Nucleus accumbens (tissue), 56 donors: ENCODE data around the gene FIGNL2.
"Not testable (repeated sequence)": the region's sequence is repeated elsewhere in the genome, so short reads cannot be mapped to it uniquely, and the experiment has no call there.

Source experiments
- DNase-seq, 56 donors: peaks; one replicate each; lab custom pipeline; 2025; lab: John Stamatoyannopoulos, UW

The FIGNL2 gene

GRCh38 chr12:51820526-51821439 lies 27.7 kb downstream of the FIGNL2 start:
- peak in 51 of 56 donors; percentile 18 to 83 (median 57) for DNase-seq

- peak in 20 of 56 donors; percentile 14 to 69 (median 44) for DNase-seq
These were observed 28.6 kb downstream of the FIGNL2 start for GRCh38 chr12:51819736-51820525.

DNA sequence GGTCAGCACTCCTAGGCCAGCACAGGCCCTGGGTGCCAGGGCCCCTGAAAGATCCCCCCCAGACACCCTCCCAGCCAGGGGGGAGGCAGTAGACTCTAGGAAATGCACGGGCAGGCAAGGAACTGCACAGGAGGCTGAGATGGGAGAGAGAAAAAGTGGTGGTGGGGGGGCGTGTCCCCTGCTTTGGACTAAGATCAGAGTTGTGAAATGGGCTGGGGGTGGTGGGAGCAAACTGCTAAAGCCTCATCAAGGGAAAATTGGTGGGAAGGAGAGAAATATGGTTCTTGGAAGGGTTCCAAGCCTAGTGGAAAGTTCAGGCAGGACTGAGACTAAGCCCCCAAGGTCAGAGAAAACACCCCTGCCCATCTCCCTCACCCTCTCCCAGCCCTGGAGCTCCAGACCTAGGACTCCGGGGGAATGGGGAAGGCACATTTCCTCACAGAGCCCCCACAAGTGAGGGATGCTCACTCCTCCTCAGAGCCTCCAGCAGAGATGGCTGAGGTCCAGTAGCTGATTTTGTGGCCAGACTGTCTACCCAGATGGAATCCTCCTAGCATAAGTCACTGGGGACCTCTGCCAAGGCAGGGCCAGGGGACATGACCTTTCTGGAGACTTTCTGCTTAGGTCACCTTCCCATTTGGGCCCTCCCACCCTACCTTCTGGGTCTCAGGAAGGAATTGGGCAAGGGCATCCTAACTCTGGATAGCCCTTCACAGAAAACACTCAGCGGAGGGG lies 29.8 kb downstream of the FIGNL2 start:
- DNase-seq, result no peak

DNA sequence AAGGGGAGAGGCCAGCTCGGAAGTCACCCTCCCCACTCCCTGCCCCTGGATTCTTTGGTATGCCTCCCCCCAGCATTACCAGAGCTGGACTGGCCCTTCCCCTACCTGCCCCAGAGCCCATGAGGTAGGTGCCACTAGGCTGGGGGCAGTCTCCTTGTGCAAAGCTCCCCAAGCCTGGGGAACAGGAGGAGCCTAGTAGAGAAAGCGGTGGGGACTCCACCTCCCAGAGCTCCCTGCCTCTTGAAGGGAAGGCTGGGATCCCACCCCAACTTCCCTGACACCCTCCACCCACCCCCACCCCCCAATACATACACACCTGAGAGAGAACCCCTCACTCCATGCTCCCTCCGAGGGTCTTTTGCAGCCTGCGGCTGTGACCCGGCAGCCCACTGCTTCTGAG lies 30.4 kb downstream of the FIGNL2 start:
- DNase-seq, result no peak

- DNase-seq, result peak in 1 of 56 donors; percentile 14
These were observed 31.2 kb downstream of the FIGNL2 start for GRCh38 chr12:51817027-51817953.

DNA sequence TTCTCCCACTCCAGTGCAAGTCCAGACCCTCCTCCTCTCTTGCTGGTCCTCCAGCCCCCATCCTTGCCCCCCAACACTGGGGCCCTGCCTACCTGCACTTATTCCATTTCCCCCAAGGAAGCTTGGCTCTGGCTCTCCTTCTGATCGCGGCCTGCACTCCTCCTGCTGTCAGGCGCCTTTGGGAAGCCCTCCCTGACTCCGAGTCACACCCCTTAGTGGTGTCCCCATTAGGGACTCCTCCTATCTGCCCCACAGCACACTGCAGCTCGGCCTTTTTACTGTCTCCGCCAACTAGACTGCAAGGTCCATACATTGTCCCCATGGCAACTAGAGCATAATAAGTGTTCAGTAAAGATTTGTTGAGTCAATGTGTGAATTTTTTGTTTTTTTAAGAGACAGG lies 32.9 kb downstream of the FIGNL2 start:
- no peak for DNase-seq

DNA sequence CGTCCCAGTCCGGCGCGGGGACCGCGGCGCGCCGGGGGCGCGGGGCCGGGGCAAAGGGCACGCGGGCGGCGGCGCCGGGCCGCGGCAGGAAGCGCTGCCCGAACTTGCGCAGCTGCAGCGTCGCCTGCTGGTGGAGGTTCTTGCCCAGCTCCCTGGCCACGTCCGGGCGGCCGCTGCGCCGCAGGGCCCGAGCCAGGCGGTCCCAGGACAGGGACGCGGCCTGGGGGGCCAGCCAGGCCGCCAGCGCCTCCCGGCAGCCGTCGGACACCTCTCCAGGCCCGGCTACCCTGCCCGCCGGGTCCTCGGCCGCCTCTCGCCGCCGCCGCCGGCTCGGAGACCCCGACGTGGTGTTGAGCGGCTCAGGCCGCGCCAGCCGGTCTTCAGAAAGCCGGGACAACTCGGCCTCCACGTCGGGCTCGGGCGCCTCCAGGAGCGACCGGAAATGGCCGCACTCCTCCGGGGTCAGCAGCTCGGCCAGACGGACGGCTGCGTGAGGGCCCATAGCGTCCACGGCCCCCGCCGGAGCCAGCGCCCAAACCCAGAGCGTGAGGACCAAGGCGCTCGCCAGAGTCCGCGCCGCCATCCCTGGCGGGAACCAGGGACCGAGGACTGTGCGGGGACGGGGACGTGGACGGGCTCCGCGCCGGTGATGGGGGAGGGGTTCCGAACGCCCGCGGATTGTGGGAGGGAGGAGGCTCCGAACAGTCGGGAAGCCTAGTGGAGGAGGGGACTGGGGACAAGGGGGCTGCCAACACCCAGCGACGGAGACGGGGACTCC lies 34.0 kb downstream of the FIGNL2 start:
- DNase-seq, result peak in 45 of 56 donors; percentile 12 to 80 (median 46)

DNA sequence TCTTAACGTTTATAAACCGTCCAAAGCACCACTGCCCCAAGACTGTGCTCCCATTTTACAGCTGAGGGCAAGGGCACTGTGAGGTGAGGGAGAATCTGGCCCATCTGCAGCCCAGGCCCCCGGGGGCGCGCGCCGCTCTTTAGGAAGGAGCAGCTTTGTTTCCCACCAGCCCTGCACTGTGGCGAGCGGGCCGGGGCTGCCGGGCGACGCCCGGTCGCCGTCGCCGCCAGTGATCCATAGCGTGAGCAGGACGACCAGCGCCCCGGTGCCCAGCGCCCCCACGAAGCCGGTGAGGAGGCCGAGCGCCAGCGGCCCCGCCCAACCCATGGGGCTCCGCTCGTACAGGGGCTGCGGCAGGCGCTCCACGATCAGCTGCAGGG lies 34.6 kb downstream of the FIGNL2 start:
- no peak for DNase-seq

DNA sequence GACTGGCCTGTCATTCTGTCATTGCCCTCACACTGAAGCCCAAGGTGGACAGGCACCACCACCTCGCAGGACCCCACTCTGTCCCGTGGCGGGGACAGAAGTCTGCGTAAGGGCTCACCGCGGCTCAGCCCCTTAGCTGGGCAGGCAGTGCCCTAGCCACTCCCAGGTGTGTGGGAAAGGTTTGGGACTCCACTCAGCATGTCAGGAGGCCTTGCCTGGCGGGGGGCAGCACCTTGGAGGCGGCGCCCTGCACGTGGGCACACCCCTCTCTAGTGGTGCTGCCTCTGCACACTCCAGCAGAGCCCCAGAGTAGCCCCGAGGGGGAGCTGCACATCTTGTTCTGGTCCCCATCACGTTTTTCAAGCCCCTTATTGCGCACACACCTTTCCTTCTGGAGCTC lies 35.6 kb downstream of the FIGNL2 start:
- DNase-seq, result no peak

DNA sequence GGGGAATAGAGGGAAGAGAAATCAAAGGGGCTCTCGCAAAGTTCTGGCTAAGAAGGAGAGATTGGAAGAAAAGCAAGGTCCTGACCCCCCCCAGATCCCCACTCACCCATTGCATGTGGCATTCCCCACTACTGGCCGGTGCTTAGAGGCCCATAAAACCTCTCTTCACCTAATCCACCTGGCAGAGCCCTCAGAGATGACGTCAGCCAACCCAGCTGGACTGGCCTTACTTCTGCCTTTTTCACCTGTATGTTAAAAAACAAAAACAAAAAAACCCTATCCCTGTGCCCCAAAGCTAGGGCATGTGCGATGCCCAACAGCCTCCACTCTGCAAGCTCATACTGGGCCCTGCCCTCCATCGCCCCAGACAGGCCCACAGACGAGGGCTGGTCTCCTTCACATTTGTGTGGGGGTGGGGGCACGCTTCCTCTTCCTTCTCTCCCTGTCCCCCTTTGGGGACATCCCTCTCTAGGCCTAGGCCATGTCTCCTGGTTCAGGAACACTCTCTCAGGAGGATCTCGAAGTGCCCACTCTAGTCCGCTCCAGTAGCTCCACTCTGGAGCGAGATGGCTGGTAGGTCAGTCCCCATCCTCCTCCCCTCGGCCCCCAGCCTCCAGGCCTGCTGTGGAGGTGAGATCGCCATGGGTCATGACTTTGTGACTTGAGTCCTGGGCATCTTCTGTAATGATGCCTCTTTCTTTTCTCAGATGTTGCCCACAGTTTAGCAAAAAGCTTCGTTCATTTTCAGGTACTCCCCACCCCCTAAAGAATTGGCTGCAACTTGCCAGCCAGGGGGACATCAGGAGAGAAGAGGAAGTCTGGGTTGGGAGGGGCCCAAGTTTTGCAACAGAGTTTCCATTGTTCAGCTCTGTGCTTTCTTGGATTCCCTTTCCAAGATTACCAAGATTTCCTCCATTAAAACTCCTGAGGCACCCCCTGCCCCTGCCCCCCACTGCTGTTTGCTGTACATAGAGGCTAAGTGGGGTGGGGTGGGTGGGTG lies 37.0 kb downstream of the FIGNL2 start:
- DNase-seq, result no peak

DNA sequence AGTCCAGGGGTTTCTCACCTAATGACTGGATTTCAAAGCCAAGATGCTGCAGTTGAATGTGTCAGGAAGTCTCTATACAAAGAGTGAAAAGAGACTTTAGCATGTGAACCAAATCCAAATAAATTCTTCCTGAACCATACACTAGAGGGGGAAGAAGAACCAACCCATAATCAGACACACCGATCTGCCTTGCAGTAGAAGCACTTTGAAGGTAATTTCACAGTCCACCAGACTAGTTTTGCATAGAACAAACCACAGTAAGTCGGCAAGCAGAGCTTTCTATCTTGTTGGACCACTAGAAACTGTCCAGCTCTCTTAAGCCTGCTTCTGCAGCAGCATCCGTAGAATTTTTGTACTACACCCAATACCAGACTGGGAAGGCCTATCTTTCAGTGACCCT lies 39.3 kb downstream of the FIGNL2 start:
- no peak for DNase-seq

GRCh38 chr12:51806896-51807295 lies 41.6 kb downstream of the FIGNL2 start:
- DNase-seq, result no peak

DNA sequence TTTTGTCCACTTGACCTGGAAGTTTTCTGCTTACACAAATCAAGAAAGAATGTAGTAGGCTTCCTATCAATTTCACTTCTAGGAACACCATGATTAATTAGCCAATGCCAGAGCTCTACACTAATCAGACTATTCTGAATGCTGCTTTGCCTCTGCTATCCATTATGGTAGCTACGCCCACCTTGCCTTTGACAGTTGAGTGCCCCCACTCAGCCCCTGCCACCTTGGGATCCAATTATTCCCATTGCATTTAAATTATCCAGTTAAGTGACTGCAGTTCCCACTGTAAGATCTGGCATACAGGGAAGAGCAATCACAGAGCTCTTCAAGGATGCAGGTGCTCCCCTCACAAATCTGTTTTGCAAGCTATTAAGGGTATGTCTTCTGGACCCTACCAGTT lies 47.5 kb downstream of the FIGNL2 start:
- peak in 1 of 56 donors; percentile 27 for DNase-seq

- no peak for DNase-seq
These were observed 50.0 kb downstream of the FIGNL2 start for GRCh38 chr12:51798501-51798900.

- DNase-seq, result not testable (repeated sequence)
These were observed 50.5 kb downstream of the FIGNL2 start for GRCh38 chr12:51798051-51798450.

- no peak for DNase-seq
These were observed 51.2 kb downstream of the FIGNL2 start for GRCh38 chr12:51797301-51797700.

- no peak for DNase-seq
These were observed 55.3 kb downstream of the FIGNL2 start for GRCh38 chr12:51793201-51793600.

DNA sequence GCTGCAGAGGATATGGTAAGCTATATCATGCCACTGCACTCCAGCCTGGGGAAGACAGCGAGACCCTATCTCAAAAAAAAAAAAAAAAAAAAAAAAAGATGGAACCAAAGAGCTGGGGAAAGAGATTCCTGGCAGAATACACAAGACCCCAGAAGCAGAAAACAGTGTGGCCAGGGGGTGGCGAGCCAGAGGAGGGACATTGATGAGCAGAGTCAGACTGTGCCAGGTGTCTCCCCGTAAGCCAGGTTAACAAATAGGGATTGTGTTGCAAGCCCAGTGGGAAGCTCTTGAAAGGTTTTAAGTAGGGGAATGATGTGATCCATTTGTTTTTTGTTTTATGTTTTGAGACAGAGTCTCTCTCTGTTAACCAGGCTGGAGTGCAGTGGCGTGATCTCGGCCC lies 56.1 kb downstream of the FIGNL2 start:
- DNase-seq, result no peak
